PC-9 (cell line): Measurements from ENCODE around the gene RBMS1. TPM values are rescaled to one million over a fixed set of nuclear protein-coding genes. Genes with fewer than 3 reads are reported as not detected.
A peak's percentile ranks its signal among the peaks of the same experiment; 100 is the strongest.

Experiments used
- BruUV-seq: library from RNA; stranded (reverse); fragments of 400-500 nt; replicated peaks from 2 replicates; lab custom pipeline; 2021; lab: Mats Ljungman, UMichigan
- CTCF ChIA-PET: fragments of 300-600 bp; sonication (Branson Sonifier 250); formaldehyde crosslinking; loops from one replicate; lab custom pipeline; 2022; ENCODE audit warnings: antibody characterized with exemption; lab: Charles Lee
- POLR2A ChIA-PET: fragments of 300-600 bp; sonication (Branson Sonifier 250); formaldehyde crosslinking; loops from one replicate; lab custom pipeline; 2022; ENCODE audit warnings: antibody characterized with exemption; ENCODE audit not compliant: unreplicated experiment; lab: Charles Lee
- DNase-seq, 2 experiments: peaks; one replicate each; pipeline versions ENCODE4 v3.0.0 to v3.0.0-alpha.2; 2015 to 2022; ENCODE audit warnings: mixed read lengths in 1 of 2
- H2AFZ ChIP-seq: fragments of 200-600 bp; sonication (generic); 2 replicates; pipeline ENCODE4 v1.8.1; 2017; ENCODE audit warnings: antibody characterized with exemption
- H3F3A ChIP-seq: fragments of 200-600 bp; sonication (generic); 2 replicates; pipeline ENCODE4 v1.8.1; 2017; ENCODE audit warnings: antibody characterized with exemption, mild to moderate bottlenecking, low read depth; ENCODE audit not compliant: insufficient read depth
- H3K27ac ChIP-seq: fragments of 200-600 bp; sonication (generic); 2 replicates; pipeline ENCODE4 v1.6.1; 2016; ENCODE audit warnings: mixed run types
- H3K27me3 ChIP-seq: fragments of 200-600 bp; sonication (generic); 2 replicates; pipeline ENCODE4 v1.6.1; 2016; ENCODE audit warnings: low read depth, mixed run types; ENCODE audit not compliant: insufficient read depth
- H3K36me3 ChIP-seq: fragments of 200-600 bp; sonication (generic); 2 replicates; pipeline ENCODE4 v1.6.1; 2016; ENCODE audit warnings: low read depth, mixed run types
- H3K4me1 ChIP-seq: fragments of 200-600 bp; sonication (generic); replicated peaks from 2 replicates; pipeline ENCODE4 v1.6.1; 2016; ENCODE audit warnings: mixed run types; ENCODE audit not compliant: insufficient read depth
- H3K4me2 ChIP-seq: fragments of 200-600 bp; sonication (generic); 2 replicates; pipeline ENCODE4 v1.6.1; 2017; ENCODE audit warnings: mixed run types
- H3K4me3 ChIP-seq: fragments of 200-600 bp; sonication (generic); 2 replicates; pipeline ENCODE4 v1.6.1; 2016; ENCODE audit warnings: mixed run types
- H3K79me2 ChIP-seq: fragments of 200-600 bp; sonication (generic); 2 replicates; pipeline ENCODE4 v1.6.1; 2017; ENCODE audit warnings: low read depth, mixed run types
- H3K9me2 ChIP-seq: fragments of 200-600 bp; sonication (generic); 2 replicates; pipeline ENCODE4 v1.8.1; 2017; ENCODE audit warnings: mild to moderate bottlenecking; ENCODE audit not compliant: insufficient read depth
- H3K9me3 ChIP-seq: fragments of 200-600 bp; sonication (generic); 2 replicates; pipeline ENCODE4 v1.8.1; 2016; ENCODE audit warnings: low read depth; ENCODE audit not compliant: insufficient read depth
- H4K20me1 ChIP-seq: fragments of 200-600 bp; sonication (generic); 2 replicates; pipeline ENCODE4 v1.8.1; 2017; ENCODE audit not compliant: insufficient read depth
- CTCF ChIP-seq: fragments of 200-600 bp; sonication (generic); conservative IDR thresholded peaks from 2 replicates; pipeline ENCODE4 v1.6.1; 2017; ENCODE audit warnings: mixed run types, antibody characterized with exemption, mild to moderate bottlenecking, moderate library complexity
- EZH2 ChIP-seq: fragments of 200-600 bp; sonication (generic); IDR thresholded peaks from 2 replicates; pipeline ENCODE4 v1.8.0; 2017; ENCODE audit warnings: antibody characterized with exemption, low read depth
- intact Hi-C: fragments of 100-400 bp; cut with micrococcal nuclease; formaldehyde crosslinking; loops from one replicate; pipeline ENCODE4 v1.10.0; 2022; ENCODE audit not compliant: unreplicated experiment
- total RNA-seq: library from RNA; stranded (reverse); gene quantifications from 2 replicates; pipeline ENCODE4 v1.2.3, GENCODE V29; 2021

The RBMS1 gene
- total RNA-seq, 1 experiment from 2014 or later: 65.1 TPM

- H3K4me3 ChIP-seq: no peak overlapping the region
- H3K9me3 ChIP-seq: no peaks in the 10 kb centered on the region
- intact Hi-C loops: no loop called here
- H3K27ac ChIP-seq: no peak overlapping the region
- H3K4me2 ChIP-seq: no peak overlapping the region
- BruUV-seq: no TSS peak
- no peak overlapping the region for H2AFZ ChIP-seq
- no peak for DNase-seq
- CTCF ChIA-PET: no interaction called here
- no peaks in the 10 kb centered on the region for H3K9me2 ChIP-seq
- no peaks in the 10 kb centered on the region; the same call in none of the 2 replicates for H3F3A ChIP-seq
- no peaks in the 10 kb centered on the region for H3K36me3 ChIP-seq
- TF ChIP-seq CTCF: no peak
- no peak for TF ChIP-seq EZH2
- peaks cover 48% of the 10 kb centered on the region for H3K79me2 ChIP-seq
- H3K27me3 ChIP-seq: no peaks in the 10 kb centered on the region
- peaks cover 11% of the 10 kb centered on the region; the same call in 1 of the 2 replicates for H3K4me1 ChIP-seq
- no peaks in the 10 kb centered on the region for H4K20me1 ChIP-seq
- POLR2A ChIA-PET: no interaction called here
These were observed 24.4 kb downstream of the RBMS1 start for GRCh38 chr2:160469164-160469563.

- Histone ChIP-seq H3K4me3 (no peak overlapping the region), H3K4me1 (peaks cover 12% of the 10 kb centered on the region; the same call in 1 of the 2 replicates), H3K27ac (no peak overlapping the region), H3K36me3 (no peaks in the 10 kb centered on the region), H3K9me2 (no peaks in the 10 kb centered on the region), H3K9me3 (no peaks in the 10 kb centered on the region), H3K79me2 (peaks cover 58% of the 10 kb centered on the region), H2AFZ (no peak overlapping the region), H3K27me3 (no peaks in the 10 kb centered on the region), H3F3A (no peaks in the 10 kb centered on the region; the same call in 1 of the 2 replicates), H4K20me1 (no peaks in the 10 kb centered on the region), H3K4me2 (no peak overlapping the region)
- ChIA-PET POLR2A (no interaction called here), CTCF (no interaction called here)
- intact Hi-C loops: no loop called here
- DNase-seq: no peak
- BruUV-seq: no TSS peak
- TF ChIP-seq CTCF (no peak), EZH2 (no peak)
These were observed 26.5 kb downstream of the RBMS1 start for GRCh38 chr2:160467086-160467485.

DNA sequence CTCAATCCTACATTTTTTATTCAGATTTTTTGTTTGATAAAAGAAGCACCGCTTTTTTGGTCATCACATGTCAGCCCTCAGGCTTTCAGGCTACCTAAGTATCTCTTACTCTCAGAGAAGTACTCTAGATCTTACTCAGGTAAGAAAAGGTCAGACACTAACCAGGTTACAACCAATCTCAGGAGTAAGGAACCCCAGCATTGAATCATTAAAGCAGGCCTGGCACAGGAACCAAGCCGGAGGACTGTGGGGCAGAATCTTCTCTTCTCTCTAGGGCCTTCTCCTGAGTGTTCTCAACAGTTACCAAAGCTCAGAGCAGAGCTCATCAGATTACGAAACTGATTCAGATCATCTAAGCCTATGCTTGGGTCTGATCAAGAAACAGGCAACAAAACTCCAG, 28.2 kb downstream of the RBMS1 start:
- TF ChIP-seq CTCF: no peak
- no peak for TF ChIP-seq EZH2
- Histone ChIP-seq H3K4me1 (peaks cover 12% of the 10 kb centered on the region; the same call in 1 of the 2 replicates), H3K9me3 (no peaks in the 10 kb centered on the region), H2AFZ (no peak overlapping the region), H3K79me2 (peaks cover 53% of the 10 kb centered on the region), H4K20me1 (no peaks in the 10 kb centered on the region), H3F3A (no peaks in the 10 kb centered on the region; the same call in 1 of the 2 replicates), H3K9me2 (no peaks in the 10 kb centered on the region), H3K4me2 (no peak overlapping the region), H3K4me3 (no peak overlapping the region), H3K27me3 (no peaks in the 10 kb centered on the region), H3K27ac (peak overlapping the region; percentile 29; the same call in 1 of the 2 replicates), H3K36me3 (no peaks in the 10 kb centered on the region)
- ChIA-PET POLR2A (interaction anchor here (0.5 to 0.6 kb wide), 2 partner anchors 118 to 1611 kb away, joined by 3 to 4 read pairs; no protein-coding TSS in a partner anchor), CTCF (no interaction called here)
- DNase-seq: no peak
- intact Hi-C loops: no loop called here
- no TSS peak for BruUV-seq
